Stimulated activated CD4-positive, alpha-beta T cell treated with anti-CD3 and anti-CD28 coated beads, TNF-alpha, amount 100 ng/mL, for 1 hour (primary cell): ENCODE measurements around the gene RNF13.
A peak's percentile ranks its signal among the peaks of the same experiment; 100 is the strongest.
"Not testable (repeated sequence)": the region's sequence is repeated elsewhere in the genome, so short reads cannot be mapped to it uniquely, and the experiment has no call there.

Source experiments
- DNase-seq, 3 donors: peaks; one replicate each; pipeline ENCODE4 v3.0.0-alpha.2; 2020; ENCODE audit warnings: low read depth in 3 of 3, low spot score in 1 of 3

The RNF13 gene

DNA sequence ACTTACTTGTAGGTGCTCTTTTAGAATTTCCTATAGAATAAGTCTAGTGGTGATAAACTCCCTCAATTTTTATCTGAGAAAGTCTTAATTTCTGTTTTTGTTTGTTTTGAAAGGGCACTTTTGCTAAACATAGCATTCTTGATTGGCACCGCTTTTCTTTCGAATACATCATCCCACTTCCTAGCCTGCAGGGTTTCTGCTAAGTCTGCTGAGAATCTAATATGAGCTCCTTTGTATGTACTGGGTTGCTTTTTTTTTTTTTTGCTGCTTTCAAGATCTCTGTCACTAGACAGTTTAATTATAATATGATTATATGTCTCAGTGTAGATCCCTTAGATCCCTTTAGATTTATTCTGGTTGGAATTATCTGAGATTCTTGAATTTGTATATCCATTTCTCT is 136.2 kb downstream of the RNF13 start:
- DNase-seq, result no peak

DNA sequence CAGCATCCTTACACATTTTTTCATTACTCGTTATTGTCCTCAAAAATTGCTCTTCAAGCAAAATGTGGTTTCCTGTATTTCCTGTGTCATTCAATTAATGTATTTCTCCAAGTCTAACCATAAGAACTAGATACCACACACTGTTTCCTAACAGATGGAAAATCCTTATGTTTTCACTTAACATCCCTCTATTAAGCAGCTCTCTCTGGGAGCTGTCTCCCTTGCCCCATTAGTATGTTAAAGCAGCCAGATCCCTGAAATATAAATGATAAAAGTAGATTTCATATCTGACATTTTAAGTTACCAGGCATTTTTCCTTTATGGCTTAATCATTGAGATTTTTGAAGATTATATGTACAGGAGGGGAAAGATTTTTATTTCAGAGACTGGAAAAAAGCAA is 141.8 kb downstream of the RNF13 start:
- DNase-seq, result no peak

DNA sequence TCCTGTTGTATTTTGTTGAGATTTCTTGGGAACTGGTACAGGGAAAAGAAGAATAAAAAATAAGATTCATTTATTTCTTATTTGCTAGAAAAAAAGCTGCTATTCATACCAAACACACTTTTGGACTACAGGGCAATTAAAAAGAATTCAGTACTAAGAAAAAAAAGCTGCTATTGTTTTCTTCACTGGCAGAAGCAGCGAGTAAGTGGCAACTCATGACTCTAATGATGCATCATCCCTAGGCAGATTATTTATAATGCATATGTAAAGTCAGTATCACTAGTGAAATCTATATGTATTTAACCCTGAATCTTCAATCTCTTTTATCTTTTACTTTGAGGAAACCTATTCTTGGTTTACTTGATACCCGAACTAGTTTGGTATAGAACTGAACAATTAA is 142.4 kb downstream of the RNF13 start:
- DNase-seq, result no peak

DNA sequence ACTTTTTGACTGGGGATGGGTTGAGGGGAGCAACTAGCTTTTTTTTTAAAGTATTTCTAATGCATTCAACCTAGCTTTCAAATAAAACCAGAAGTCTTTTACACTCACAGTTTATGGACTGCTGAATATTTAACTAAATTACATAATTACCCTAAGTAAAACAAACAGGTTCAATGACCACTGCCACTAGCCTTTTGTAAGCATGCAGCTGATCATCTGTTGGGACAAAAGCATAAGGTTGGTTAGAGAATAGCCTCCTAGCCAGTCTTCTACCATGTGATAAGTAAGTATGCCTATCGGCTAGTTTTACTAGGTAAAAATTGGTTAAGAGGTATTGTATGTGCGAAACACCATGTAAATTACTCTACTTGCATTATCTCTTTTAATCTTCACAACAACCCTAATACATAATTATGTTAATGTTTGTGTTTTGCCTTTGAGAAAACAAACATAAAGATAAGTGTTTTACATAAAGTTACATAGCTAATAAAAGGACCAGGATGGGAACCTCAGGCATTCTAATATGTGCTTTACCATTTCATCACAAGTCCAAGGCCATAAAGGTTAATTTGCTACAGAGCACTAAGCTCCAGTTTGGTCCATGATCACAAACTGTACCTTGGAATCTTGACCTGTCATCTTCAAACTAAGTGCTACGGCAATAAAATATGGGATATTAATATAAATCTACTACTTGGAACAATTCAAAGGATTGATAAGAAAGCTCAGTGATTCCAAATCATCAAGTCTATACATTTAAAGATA is 144.5 kb downstream of the RNF13 start:
- no peak for DNase-seq

DNA sequence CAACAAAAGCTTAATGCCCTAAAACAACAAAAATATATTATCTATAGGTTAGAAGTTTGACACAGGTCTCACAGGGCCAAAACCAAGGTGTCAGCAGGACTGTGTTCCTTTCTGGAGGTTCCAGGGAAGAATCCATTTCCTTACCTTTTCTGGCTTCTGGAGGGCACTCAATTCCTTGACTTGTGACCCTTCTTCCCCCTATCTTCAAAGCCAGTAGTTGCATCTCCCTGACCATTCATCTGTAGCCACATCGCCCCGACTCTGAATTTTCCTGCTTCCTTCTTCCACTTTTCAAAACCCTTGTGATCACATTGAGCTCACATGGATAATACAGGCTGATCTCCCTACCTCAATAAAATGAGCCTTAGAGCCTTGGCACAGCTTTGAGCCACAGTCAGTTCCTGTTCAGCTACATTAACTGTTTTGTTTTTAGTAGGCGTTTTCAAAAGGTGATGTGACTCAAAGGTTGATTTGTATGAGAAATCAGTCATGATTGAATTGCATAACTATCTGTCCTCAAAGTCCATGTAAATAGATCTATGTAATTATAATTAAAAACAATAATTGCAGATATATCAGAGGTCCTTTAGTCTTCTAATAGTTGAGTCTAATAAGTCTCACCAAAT is 145.3 kb downstream of the RNF13 start:
- no peak for DNase-seq

DNA sequence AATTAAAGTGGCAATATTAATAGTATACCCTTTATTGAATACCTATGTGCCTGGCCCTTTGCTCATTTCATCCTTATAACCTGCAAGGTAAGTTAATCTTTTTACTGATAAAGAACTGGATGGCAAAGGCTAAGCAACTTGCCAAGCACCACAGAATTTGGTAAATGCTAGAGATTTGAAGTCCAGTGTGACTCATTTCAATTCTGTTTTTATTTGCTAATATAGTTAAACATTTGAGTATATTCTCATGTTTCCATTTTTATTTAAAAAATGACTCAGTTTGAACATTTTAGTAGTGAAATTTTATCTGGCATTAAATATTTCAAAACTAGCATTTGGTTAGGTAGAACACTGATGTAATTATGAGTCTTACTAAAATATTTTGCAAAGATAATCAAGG is 146.4 kb downstream of the RNF13 start:
- no peak for DNase-seq

DNA sequence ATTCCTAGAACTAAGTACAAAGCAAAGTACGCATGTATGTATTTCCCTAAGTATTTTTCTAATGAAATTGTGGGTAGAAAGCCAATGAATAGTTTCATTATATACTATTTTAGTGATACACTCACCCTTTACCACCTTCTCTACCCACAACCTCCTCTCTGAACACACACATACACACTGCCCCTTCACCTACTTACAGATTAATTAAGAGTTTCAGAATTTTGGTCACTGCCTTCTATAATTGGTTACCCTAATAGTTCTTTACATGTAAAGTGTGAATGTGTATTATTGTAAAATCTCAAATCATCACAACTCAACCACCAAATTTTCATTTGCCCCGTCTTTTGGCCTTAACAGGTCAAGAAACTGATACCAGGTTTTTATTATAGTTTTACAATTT is 150.5 kb downstream of the RNF13 start:
- DNase-seq, result no peak

DNA sequence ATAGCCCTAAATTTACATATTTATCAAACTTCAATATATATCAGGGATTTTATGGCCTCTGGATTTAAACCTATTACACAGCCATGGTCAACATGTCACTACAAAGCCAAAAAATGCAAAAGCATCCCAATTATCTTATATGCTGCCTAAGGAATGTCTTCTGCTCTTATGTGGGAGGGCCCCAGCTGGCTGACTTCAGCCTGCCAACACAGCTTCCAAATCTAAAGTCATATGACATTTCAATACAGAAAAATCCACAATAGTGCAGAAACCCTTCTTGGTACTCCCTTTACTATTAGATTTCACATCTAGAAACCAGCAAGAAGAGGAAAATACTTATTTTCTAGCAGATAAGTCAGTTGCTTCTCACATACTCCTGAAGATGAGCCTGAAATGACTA is 151.3 kb downstream of the RNF13 start:
- DNase-seq, result no peak

DNA sequence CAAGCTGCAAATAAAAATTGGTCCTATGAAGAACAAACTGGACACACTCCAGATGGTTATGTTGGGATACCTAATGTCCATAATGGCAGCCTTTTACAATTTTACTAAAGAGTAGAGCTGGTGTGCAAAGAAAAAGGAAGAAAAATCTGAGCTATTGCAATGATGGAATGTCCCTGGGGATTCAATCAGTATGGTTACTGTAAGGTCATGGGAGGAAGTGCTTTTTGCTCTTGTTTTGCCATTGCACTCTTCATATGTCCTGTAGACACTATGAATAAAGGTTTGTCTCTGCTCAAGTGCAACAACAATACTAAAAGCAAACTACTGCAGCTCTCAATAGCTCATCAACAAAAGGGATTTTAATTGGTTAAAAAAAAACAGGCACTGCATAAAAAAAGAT is 152.3 kb downstream of the RNF13 start:
- no peak for DNase-seq

DNA sequence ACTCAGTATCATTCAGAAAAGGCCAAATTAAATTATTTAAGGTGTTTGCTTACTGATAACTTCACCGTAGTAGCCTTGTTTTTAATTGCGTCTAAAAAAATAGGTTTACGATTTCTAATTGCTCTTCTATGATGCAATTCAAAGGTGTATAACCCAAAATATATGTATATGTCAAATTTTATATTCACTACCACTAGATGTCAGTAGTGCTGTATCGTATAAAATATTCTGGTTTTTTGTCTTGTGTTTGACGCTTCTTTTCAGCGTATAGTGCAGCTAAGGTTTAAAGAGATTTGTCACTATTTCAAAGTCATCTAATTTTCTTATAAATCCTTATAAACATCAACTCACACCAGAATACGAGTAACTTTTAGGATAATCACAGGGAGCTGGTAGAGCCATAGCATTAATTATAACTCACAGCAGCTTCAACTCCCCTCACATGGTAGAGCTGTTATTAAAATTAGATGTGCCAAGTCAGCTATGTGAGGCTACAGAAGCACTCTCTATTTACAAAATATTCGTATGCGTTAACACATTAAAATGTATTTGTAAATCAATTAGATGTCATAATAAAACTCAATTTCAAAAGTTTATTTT is 154.2 kb downstream of the RNF13 start:
- no peak for DNase-seq

DNA sequence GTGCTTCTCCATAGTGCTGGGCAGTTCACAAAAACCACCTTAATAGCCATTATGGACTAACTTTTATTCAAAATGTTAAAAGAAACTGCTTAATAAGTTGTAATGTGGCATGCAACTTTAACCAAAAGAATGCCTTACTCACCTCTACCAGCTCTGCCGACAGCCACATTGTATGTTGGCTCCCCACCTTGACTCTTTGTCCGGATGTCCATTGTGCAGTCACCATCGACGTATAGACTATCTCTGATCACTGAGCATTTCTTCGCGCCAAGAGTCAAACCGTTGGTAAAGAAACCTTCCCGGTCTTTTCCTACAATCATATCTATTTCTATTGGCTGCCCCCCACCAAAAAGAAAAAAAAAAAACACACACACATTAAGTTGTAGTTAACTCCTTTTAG is 155.2 kb downstream of the RNF13 start:
- no peak for DNase-seq

DNA sequence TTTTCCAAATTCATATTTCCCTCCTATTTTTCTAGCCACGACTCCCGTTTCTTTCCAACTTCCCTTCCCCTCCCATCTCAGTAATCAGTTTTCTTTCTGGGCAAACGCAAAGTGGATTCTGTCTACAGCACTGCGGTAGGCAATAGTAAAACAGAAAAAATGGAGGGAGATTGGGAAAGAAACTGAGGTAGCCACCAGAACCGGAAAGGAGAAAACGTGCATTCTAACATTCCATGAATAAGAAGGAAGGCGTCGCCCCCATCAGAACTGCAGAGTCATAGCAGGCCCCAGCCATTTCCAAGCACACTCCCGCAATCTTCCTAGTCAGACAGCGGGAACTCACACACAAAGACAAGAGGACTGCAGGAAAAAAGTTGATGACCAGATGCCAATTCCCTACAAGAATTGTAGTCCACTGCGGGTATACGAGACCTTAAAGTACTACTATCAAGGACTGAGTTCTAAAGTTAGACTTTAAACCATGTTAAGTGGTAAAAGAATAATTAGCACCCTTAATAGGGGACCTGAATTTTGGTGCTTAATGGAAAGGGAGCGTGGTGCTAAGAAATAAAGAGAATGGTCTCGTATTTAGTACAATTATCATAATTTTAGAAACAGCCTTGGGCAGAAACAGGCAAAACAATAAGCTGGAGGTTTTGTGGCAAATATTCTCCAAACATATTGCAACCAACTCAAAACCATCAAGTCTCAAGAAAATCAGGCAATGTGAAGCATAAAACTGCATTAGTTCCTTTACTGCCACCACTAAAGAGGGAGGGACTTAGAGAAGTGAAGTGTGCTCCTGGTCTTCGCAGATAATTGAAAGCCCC is 156.3 kb downstream of the RNF13 start:
- no peak for DNase-seq

DNA sequence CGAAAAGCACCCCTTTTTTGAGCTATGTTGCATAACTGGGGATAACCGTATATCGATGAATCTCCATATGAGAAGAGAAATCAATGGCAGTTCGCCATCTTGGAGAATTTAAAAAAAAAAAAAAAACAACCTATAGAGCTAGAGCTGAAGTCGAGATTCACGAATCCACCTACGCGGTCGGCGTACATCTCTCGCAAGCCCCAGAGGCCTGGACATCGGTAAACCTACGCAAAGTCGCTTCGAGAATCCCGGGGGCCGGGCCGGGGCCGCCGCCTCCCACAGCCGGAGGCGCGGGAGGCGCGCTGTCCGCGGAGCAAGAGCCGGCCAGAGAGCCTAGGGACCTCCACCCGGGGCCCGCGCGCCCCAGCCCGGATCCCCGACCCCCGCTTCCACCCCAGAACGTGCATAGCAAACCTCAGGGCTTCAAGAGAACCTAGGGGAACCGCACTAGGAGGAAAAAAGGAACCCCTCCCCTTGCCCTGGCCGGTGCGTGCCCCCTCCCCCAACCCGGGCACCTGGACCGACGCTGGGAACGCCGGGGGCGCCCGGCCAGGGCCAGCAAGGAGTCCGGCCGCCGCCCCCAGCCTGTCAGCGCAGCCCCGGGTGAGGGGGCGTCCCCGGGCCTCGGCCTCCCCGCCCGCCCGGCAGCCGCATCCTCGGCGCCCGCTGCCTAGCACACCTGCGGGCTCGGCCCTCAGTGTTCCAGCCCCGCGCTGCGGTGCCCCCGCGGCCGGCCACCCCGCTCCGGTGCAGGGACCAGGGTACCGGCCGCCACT is 157.1 kb downstream of the RNF13 start:
- peak; percentile 34 to 53 (median 42) for DNase-seq

DNA sequence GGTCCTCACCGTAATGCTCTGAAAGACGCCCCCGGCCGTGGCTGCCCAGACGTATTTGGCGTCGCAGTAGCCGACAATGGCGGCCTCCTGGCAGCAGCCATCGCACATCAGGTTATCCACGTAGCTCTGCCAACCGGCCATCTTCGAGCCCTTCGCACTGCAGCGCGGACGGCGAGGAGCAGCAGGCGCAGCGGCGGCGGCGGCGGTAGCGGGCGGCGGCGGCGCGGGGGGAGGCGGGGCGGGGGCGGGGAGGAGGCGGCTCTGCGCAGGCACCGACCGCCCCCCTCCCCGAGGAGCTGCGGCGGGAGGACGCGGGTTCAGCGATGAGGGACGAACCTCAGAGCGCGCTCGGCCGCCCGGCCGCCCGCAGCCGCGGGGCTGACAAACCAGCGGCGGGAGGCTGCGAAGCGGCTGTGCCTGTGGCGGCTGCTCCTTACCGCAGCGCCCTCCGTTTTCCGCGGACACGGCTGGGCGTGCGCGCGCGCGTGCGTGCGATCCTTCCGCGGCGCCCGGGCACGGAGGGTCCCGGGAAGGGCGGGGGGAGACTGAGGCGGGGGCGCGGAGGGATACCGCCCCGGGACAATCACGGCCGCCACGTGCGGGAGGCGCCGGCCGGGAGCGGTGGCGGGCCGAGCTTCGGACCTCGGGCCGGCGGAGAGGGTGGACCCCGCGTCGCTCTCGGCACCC is 157.8 kb downstream of the RNF13 start, which contains the start of gene PFN2:
Gene PFN2 (minus strand): TSS at position 180 of the 687 bp plus-strand sequence. CDS start 39 bp downstream, at position 141.
- peak; percentile 7 to 39 (median 34) for DNase-seq

DNA sequence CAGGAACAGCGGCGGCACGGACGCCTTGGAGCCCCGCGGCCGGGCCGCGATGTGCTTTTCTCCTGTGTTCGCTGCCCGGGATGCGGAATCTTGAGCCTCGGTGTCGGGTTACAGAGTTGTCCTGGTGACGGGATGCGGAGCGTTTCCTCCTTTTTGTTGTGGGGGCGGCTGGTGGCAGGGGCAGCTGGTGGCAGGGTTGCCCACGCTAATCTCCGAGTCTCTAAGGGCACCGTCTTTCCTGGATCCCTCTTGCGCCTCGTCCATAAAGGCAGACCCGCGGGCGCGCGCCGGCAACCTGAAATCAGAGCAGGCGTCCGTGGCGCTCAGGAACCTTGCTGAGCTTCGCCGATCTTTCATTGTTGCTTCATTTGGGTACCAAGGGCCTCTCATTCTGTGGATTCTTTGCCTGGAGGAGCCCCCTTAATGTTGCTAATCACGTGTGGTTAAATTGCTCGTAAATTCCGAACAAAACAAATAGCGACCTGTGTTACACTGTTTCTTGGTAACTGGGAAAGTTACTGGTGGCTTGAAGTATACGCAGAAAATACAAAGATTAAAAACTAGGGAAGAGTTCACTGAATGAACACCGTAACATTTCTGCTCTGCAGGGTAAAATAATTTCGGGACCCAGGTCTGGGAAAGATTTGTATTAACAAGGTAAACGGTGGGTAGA is 158.5 kb downstream of the RNF13 start:
- DNase-seq, result peak in 1 of 3 donors; percentile 10

DNA sequence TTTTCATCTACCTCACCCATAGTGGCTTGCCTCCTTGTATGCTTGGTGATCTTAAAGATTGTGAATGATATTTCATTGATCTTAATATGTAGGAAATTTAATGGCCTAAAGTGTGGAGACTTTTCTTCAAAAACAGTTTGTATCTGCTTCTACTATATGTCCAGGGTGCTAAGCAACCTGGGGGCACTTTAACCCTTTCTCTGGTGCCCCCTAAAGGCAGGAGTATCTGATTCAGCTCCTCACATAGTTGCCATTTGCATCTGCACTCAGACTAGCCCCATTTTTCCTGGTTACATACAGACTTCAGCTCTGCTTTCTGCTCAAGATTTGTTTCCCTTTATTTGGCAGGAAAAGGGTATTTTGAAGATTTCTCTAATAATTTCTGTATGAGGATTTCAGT is 162.9 kb downstream of the RNF13 start:
- no peak for DNase-seq

DNA sequence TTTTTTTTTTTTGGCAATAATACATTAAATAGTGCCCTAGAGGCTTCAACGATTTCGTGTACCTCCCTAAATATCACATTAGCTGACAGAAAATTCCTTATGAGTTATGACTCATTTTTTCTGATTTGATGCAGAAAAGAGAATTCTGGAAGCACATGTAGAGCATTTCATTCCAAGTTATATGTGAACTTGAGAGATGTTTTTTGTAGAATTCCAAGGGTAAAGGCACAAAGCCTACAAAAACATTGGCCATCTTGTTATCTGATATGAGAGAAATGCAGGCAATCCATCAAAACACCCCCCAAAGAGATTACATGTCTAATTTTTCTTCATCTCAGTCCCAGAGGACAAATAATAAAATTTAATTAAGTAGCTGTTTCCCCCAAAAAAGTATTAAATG is 164.4 kb downstream of the RNF13 start:
- DNase-seq, result no peak

DNA sequence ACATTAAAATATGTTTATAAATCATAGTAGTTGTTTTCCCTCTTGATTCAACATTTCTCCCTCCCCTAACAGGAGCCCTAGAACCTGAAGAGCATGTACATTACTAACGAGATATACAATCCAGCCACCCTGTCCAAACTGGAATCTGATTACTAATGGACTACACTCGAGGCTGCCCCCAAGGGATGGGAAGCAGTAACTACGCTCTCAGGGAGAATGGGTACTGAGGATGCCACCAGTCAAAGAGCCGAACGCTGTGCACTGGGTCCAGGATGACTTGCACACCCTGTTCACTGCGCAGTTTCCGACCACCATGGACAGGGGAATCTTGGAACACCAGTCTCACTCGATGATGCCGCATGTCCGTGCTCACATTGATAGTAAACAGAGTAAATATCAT is 169.0 kb downstream of the RNF13 start:
- not testable (repeated sequence) for DNase-seq

DNA sequence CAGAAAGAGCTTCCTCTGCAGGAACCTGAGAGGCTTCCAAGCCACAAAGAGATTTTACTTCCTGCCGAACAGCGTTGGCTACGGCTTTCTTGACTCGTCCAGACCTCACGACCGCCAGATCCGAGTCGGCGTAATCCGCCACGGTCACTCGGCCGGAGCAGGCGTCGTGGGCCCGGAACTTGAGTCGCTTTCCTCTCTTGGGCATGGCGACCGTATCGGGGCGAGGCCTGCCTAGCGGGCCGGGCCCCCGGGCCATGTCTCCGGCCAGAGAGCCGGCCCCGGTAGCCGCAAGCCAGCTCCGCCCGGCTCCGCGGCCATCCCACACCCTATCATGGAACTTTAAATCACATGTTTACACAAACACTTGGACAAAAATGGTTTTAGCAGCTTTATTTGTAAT is 170.0 kb downstream of the RNF13 start:
- DNase-seq, result not testable (repeated sequence)

DNA sequence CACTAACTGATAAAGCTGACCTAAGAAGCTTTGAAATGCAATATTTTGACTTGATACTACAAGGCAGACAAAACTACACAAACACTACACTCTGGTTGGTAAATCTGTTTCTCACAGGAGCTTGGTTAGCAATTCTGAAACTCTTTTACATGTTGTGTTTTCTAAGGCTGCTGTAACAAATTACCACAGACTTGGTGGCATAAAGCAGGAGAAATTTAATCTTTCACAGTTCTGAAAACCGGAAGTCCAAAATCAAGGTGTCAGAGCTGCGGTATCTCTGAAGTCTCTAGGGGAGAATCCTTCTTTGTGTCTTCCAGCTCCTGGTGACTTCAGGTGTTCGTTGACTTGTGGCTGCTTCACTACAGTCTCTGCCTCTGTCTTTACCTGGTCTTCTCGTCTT is 170.6 kb downstream of the RNF13 start:
- DNase-seq, result no peak
